ENCODE measurements around the gene RPL9. TPM values are rescaled to one million over a fixed set of nuclear protein-coding genes. Genes with fewer than 3 reads are reported as not detected.

Gene RPL9
- total RNA-seq, 2 donors from 2014 or later: 1,341 to 1,760 TPM

DNA sequence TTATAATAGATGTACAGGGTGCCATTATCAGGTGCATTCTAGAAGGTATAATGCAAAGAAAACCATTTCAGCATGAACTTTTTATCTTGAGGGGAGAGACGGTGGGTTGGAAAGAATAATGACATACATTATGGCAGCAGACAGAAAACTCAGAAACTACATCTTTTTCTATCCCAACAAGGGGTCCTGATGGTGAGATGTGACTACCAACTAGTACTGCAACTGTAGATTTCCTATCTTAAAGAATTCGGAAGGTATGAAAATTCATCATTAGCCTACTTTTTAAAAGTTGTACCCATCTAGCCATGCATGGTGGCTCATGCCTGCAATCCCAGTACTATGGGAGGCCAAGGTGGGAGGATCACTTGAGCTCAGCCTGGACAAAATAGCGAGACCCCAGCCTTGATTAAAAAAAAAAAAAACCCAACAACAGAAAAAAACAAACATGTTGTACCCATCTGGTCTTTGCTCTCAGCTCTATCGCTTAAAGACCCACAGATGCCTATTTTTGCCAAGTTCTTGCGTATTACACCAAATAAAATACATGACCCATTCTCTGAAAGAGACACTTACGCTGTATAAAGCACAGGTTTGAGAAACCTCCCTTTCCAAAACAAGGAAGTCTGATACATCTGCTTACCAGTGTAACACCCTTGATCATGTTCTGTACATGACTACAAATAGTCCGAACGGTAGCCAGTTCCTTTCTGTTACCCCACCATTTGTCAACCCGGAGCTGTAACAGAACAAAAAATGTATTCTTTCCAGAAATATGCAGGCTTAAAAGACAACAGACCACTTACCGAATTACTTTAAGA, 1.6 kb downstream of the RPL9 start:
- Mint-ChIP-seq H3K27me3 (ENCODE audit: insufficient read depth) (no peaks in the 10 kb centered on the region), H3K9me3 (no peaks in the 10 kb centered on the region), H3K4me1 (peaks cover 21% of the 10 kb centered on the region), H3K36me3 (ENCODE audit: low read depth) (peaks cover 68% of the 10 kb centered on the region), H3K27ac (peak overlapping the region; percentile 99), H3K4me3 (peak overlapping the region; percentile 96)
- TF ChIP-seq, protein P1, sequence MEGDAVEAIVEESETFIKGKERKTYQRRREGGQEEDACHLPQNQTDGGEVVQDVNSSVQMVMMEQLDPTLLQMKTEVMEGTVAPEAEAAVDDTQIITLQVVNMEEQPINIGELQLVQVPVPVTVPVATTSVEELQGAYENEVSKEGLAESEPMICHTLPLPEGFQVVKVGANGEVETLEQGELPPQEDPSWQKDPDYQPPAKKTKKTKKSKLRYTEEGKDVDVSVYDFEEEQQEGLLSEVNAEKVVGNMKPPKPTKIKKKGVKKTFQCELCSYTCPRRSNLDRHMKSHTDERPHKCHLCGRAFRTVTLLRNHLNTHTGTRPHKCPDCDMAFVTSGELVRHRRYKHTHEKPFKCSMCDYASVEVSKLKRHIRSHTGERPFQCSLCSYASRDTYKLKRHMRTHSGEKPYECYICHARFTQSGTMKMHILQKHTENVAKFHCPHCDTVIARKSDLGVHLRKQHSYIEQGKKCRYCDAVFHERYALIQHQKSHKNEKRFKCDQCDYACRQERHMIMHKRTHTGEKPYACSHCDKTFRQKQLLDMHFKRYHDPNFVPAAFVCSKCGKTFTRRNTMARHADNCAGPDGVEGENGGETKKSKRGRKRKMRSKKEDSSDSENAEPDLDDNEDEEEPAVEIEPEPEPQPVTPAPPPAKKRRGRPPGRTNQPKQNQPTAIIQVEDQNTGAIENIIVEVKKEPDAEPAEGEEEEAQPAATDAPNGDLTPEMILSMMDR (conservative IDR thresholded peaks at IDR 0.05): no peak
- Histone ChIP-seq H3K9ac (ENCODE audit: extremely low read depth, low read length, poor library complexity, severe bottlenecking) (peak overlapping the region; percentile 99), H3K9me3 (ENCODE audit: control insufficient read depth, low read length) (no peaks in the 10 kb centered on the region), H3K36me3 (ENCODE audit: control insufficient read depth, insufficient read depth, low read length) (peaks cover 72% of the 10 kb centered on the region), H3K27ac (ENCODE audit: low read depth, low read length) (no peak overlapping the region), H3K4me1 (ENCODE audit: control insufficient read depth, insufficient read depth, low read length) (no peaks in the 10 kb centered on the region), H3K4me3 (ENCODE audit: low read length) (peak overlapping the region; percentile 94), H3K27me3 (ENCODE audit: control insufficient read depth, insufficient read depth, low read length, poor library complexity, severe bottlenecking) (no peaks in the 10 kb centered on the region)
- WGBS, 2 experiments (ENCODE audit: insufficient coverage in 1 of 2, insufficient read length in 1 of 2): 89 to 93% methylated on average over 6 to 10 of the region's 10 CpGs
- DNase-seq: no peak

DNA sequence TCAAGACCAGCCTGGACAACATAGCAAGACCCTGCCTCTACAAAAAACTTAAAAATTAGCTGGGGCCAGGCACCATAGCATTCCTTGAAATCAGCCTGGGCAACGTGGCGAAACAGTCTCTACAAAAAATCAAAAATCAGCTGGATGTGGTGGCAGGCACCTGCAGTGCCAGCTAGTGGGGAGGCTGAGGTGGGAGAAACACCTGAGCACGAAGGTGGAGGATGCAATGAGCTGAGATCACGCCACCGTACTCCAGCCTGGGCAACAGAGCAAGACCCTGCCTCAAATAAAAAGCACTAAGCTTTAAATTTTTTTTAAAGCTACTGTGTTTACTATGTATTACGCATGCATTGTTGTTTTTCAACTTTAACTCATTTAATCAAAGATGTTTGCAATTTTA, 3.2 kb downstream of the RPL9 start:
- TF ChIP-seq, protein P1 (conservative IDR thresholded peaks at IDR 0.05): no peak
- DNase-seq: no peak
- H3K4me1 ChIP-seq (ENCODE audit: control insufficient read depth, insufficient read depth, low read length): no peaks in the 10 kb centered on the region
- H3K27ac Mint-ChIP-seq: peak overlapping the region; percentile 68
- H3K9me3 Mint-ChIP-seq: no peaks in the 10 kb centered on the region
- H3K9ac ChIP-seq (ENCODE audit: extremely low read depth, low read length, poor library complexity, severe bottlenecking): no peak overlapping the region
- no peaks in the 10 kb centered on the region for H3K27me3 ChIP-seq (ENCODE audit: control insufficient read depth, insufficient read depth, low read length, poor library complexity, severe bottlenecking)
- H3K4me3 ChIP-seq (ENCODE audit: low read length): peak overlapping the region; percentile 94
- 92 to 98% methylated on average over 5 to 6 of the region's 6 CpGs for WGBS, 2 experiments (ENCODE audit: insufficient coverage in 1 of 2, insufficient read length in 1 of 2)
- H3K27me3 Mint-ChIP-seq (ENCODE audit: insufficient read depth): no peaks in the 10 kb centered on the region
- H3K4me3 Mint-ChIP-seq: peak overlapping the region; percentile 32
- H3K4me1 Mint-ChIP-seq: peaks cover 21% of the 10 kb centered on the region
- no peaks in the 10 kb centered on the region for H3K9me3 ChIP-seq (ENCODE audit: control insufficient read depth, low read length)
- peaks cover 70% of the 10 kb centered on the region for H3K36me3 Mint-ChIP-seq (ENCODE audit: low read depth)
- no peak overlapping the region for H3K27ac ChIP-seq (ENCODE audit: low read depth, low read length)
- H3K36me3 ChIP-seq (ENCODE audit: control insufficient read depth, insufficient read depth, low read length): peaks cover 77% of the 10 kb centered on the region

DNA sequence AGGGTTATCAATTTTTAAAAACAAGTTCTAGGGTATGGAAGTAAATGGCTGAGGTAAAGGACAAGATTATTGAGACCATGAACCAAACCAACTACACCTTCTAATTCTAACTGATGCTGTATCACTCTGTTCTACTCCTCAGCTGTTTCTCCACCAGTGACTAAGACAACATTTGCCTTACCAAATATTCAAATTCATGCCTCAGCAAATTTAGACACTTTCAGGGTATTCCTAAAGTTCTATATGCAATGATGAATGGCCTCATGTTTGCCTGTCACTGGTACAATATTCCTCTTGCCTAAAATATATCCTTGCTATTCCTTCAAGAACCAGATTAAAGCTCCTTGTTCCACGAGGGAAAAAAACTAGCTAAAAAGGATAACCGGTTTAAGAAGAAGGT, 5.0 kb downstream of the RPL9 start:
- Histone ChIP-seq H3K4me1 (ENCODE audit: control insufficient read depth, insufficient read depth, low read length) (no peaks in the 10 kb centered on the region), H3K9me3 (ENCODE audit: control insufficient read depth, low read length) (no peaks in the 10 kb centered on the region), H3K4me3 (ENCODE audit: low read length) (no peak overlapping the region), H3K27ac (ENCODE audit: low read depth, low read length) (no peak overlapping the region), H3K27me3 (ENCODE audit: control insufficient read depth, insufficient read depth, low read length, poor library complexity, severe bottlenecking) (no peaks in the 10 kb centered on the region), H3K36me3 (ENCODE audit: control insufficient read depth, insufficient read depth, low read length) (peaks cover 84% of the 10 kb centered on the region), H3K9ac (ENCODE audit: extremely low read depth, low read length, poor library complexity, severe bottlenecking) (no peak overlapping the region)
- WGBS, 2 experiments (ENCODE audit: insufficient coverage in 1 of 2, insufficient read length in 1 of 2): 97% methylated on average over 2 of the region's 2 CpGs; no CpG with 5 or more reads in 1 of the 2 experiments
- peaks cover 70% of the 10 kb centered on the region for H3K36me3 Mint-ChIP-seq (ENCODE audit: low read depth)
- H3K4me3 Mint-ChIP-seq: no peak overlapping the region
- TF ChIP-seq, protein P1 (conservative IDR thresholded peaks at IDR 0.05): no peak
- no peak for DNase-seq
- no peak overlapping the region for H3K27ac Mint-ChIP-seq
- H3K4me1 Mint-ChIP-seq: peaks cover 18% of the 10 kb centered on the region
- H3K9me3 Mint-ChIP-seq: no peaks in the 10 kb centered on the region
- H3K27me3 Mint-ChIP-seq (ENCODE audit: insufficient read depth): no peaks in the 10 kb centered on the region

Measured in endodermal cell (in vitro differentiated cells).